Activated CD8-positive, alpha-beta memory T cell treated with anti-CD3 and anti-CD28 coated beads, Interleukin-2, amount 50 U/mL, for 24 hours (primary cell): Measurements from ENCODE around the gene MEF2C.
"Not testable (repeated sequence)": the region's sequence is repeated elsewhere in the genome, so short reads cannot be mapped to it uniquely, and the experiment has no call there.

ENCODE experiments used
- DNase-seq: peaks from one replicate; pipeline ENCODE4 v3.0.0-alpha.2; 2020; ENCODE audit errors: extremely low read depth

MEF2C gene

GRCh38 chr5:88803309-88803708 is 79.7 kb downstream of the MEF2C start:
- no peak for DNase-seq

DNA sequence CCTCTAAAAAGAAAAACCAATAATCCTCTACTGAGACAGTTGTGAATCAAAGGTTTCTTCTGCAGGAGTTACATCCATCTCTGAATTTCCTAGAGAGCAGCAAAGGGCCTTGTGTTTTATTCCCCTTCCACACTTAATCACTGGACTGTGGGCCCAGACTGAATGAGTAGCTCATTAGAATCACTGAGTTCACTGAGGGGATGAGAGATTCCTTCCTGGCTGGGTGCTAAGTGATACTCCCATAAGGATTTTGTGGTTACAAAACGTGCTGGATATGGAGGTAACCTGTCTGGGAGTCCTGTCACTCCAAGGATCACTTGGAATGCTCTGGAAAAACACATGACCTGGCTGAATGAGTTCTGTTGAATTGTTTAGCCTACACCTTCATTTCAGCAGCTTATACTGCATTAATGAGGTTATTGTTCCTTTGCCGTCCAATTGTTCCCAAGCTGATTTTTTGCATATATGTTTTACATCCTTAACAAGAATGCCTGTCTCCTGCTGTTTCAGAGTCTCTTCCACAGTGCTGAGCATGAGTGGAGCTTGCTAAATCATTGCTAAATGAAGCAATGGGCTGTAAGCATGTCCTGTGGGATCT is 82.9 kb downstream of the MEF2C start:
- DNase-seq = no peak

DNA sequence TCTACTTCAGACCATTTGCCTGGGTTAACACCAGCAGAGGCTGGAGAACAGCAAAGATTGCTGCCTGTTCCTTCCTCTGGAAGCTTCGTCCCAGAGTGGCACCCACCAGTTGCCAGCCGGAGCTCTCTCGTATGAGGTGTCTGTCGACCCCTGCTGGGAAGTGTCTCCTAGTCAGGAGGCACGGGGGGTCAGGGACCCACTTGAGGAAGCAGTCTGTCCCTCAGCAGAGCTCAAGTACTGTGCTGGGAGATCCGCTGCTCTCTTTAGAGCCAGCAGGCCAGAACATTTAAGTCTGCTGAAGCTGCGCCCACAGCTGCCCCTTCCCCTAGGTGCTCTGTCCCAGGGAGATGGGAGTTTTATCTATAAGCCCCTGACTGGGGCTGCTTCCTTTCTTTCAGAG is 84.1 kb downstream of the MEF2C start:
- not testable (repeated sequence) for DNase-seq

DNA sequence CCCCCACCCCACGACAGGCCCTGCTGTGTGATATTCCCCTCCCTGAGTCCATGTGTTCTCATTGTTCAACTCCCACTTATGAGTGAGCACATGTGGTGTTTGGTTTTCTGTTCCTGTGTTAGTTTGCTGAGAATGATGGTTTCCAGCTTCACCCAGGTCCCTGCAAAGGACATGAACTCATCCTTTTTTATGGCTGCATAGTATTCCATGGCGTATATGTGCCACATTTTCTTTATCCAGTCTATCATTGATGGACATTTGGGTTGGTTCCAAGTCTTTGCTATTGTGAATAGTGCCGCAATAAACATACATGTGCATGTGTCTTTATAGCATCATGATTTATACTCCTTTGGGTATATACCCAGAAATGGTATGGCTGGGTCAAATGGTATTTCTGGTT is 89.2 kb downstream of the MEF2C start:
- not testable (repeated sequence) for DNase-seq

DNA sequence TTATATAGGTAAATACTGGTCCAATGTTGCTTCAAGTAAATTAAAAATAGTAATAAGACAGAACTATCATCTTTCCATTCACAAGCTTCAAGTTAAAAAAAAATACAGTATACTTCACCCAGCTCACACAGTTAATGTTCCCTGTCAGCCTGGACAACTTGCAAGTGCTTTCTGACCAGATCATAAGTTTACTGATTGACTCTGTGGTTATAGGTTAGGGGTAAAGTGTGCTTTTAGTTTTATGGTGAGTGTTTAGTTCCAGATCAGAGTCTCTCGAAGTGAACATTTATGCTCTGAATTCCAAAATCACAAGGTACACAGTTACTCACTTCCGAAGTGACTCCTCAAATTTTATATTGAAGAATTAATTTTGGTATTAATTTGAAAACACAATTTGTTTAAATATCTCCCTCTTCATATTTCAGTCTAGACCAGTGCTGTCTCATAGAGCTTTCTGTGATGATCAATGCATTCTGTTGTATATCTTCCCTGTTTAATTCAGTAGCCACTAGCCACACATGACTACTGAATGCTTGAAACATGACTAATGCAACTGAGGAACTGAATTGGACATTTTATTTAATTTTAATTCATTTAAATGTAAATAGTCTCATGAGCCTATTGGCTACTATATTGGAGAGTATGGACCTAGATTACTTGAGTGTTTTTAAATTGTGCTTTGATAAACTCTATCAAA is 90.7 kb downstream of the MEF2C start:
- no peak for DNase-seq

DNA sequence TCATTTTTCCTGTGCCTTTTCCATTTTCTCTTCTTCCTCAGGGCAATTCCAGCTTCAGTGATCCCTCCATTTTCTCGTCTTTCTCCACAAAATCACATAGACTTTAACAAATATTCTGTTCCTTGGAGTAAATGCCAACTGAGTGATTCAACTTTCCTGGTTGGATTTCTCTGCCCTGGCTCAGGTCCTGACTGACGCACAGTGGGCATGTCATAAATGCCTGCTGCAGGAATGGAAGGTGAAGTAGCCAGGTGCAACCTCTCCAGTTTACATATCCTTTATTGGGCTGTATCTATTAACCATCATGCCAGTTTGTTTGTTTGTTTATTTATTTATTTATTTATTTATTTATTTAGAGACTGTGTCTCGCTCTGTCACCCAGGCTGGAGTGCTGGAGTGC is 95.1 kb downstream of the MEF2C start:
- DNase-seq = no peak

DNA sequence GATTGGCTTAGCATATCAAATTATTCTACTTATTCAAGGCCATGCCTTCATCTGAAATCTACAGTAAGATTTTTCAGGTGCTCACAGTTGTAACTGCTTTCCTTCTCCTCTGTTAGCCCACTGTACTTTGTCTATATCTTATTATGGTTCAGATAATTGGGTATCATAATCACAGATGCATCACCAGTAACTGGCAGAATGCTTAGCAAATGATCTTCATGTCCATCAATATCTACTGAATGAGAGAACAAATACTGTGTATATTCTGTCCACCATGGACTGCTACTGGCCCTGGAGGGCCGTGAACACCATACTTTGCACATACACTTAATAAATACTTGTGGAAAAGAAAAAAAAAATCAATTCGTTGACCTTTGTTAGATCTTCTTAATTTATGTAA is 96.2 kb downstream of the MEF2C start:
- DNase-seq = no peak

DNA sequence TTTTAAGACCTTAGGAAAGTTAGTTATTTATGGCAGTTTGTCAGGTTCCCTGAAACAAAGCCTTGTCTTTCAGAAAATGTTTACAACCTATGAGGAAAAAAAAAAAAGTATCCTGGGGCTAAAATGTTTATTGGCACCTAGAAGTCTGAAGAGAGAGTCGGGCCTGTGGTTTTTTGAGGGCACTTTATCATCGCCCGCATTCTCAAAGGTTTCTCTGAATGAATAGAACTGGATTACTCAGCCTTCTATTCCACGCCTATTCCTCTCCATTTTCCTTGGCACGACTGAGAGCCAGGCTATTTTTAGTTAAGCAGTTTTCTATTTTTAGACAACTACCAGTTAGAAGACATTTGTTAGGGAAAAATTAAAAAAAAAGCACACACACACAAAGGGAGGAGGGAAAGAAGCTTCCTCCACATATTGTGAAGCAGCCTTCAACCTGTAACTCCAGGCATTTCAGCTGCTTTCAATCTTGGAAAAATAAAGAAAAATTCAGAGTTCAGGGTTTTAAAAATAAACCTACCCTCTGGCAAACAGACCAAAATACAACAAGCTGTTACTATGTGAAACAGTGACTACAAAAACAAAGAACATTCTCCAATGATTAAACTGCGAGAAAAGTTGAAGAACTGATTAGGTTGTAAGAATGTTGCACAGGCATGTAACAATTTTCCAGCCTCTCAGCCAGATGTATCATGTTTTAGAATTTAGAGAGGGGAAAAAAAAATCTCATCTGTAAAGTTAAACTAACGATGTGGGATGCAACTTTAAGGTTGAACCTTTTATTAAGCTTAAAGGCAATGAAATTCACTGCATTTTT is 97.0 kb downstream of the MEF2C start:
- DNase-seq = no peak

GRCh38 chr5:88782571-88782970 is 100.4 kb downstream of the MEF2C start:
- DNase-seq = no peak

DNA sequence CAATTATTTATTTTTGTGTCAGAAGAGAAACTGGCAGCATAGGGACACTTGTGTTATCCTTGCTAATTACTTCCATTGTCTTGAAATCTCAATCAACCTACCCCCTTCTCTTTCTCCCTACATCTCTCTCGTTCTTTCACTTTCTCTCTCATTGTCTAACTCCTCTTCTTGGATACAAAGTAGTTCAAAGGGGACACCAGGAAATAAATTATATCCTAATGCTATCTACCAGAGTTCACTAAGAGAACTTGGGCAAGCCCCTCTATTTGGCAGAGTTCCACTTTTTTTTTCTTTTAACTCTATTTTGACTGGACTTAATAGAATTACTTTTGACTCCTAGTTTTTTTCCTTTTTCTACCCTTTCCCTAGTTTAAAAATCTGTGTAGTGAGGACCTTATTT is 102.2 kb downstream of the MEF2C start:
- DNase-seq = no peak

DNA sequence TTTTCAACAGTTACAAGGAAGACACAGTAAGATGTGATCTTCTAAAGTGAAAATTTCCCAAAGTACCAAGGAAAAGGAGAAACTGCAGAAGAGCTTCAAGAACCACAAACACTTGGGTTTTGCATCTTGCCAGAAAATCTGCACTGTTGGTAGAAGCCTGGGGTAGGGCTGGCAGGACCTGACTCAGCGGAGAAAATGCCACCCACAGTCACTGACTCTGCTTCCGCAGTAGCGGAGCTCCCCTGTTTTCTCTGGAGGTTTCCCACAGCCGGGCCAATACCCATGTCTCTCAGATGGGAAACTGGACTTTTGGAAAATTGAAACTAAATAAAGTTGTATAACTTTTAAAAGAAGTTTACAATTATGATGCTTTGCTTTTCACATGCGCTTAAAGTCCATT is 104.2 kb downstream of the MEF2C start:
- DNase-seq = no peak

GRCh38 chr5:88776692-88777091 is 106.3 kb downstream of the MEF2C start:
- no peak for DNase-seq

- no peak for DNase-seq
Measured at GRCh38 chr5:88772831-88773230, 110.2 kb downstream of the MEF2C start.

DNA sequence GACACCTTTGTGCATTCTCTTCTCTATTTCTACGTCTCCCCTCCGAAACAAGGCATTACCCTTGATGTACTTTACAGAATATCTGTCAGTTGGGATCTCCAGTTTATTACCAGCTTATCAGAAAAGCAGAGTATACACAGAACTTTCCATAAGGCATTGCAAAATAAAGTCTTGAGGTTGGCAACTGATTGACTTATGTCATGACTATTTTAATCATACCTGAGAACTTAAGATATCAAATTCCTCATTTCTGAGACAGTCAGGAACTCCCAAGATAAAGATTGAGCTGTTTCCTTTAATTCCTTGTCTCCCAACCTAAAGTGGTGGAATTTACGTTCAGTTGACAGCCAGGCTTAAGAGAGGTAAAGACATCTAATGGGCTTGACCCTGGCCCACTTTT is 110.9 kb downstream of the MEF2C start:
- DNase-seq = no peak

DNA sequence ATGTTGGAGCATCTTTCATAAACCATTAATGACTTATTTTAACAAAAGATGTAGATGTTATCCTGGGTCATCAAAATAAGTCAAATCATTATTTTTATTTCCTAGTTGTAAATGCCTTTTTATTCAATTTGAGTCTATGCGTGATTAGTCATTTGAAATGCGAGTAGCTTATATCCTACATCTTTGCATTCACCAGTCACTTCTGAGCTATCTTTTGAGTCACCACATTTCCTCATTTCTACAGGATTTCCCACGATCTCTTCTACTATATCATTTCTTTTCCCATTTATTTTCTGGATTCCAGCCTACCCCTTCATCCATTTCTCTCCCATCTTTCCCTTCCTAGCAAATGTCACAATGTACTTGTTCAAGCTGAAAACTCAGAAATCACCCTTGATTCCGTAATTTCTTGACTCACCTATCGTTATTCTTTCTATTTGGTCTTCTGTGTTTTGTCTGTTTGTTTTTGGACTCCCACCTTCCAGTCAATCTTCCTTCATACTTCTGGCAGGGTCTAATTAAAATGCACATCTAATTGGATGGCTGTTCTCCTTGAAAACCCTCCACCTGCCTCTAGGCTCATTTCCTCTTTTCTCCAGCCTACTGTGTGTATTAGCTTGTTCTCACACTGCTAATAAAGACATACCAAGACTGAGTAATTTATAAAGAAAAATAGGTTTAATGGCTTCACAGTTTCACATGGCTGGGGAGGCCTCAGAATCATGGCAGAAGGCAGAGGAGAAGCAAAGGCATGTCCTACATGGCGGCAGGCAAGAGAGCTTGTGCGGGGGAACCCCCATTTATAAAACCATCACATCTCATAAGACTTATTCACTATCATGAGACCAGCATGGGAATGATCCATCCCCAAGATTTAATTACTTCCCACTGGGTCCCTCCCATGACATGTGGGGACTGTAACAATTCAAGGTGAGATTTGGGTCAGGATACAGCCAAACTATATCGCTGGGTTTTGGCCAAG is 112.4 kb downstream of the MEF2C start:
- no peak for DNase-seq

DNA sequence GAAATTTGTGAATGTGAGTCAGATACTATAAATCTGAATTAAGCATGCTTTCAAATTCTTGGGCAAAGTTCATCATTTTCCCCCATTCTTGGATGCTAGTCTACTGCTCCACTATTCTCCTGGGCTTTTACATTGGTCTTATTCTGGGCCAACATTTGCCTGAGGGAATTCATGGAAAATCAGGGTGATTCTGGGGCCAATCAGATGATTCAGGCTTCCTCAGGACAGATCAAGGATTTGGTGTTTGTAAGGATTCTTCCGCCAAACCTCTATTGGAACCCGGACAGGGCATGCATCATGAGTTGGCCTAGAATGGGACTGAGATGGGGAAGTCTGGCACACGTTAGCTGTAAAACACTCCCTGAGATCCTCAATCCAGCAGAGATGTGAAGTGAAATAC is 113.8 kb downstream of the MEF2C start:
- DNase-seq = no peak

DNA sequence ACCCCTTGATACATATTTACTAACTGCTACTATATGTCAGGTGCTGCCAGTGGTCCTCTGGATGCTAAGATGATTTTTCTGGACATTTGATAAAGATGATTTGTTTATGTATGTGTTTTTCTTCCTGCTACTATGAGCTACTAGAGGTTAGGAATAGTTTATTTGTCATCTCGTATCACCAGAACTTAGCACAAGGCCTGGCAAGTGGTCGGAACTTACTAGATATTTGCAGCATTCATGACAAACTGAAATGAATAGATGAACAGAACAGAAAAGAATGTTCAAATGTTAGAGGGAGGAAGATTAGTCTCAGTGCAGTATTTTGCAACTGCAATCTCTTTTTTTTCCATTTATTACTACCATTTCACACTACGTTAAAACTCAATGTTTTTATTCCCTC is 114.6 kb downstream of the MEF2C start:
- no peak for DNase-seq

- DNase-seq = no peak
Measured at GRCh38 chr5:88765798-88766197, 117.2 kb downstream of the MEF2C start.

- DNase-seq = no peak
Measured at GRCh38 chr5:88765171-88765570, 117.8 kb downstream of the MEF2C start.

DNA sequence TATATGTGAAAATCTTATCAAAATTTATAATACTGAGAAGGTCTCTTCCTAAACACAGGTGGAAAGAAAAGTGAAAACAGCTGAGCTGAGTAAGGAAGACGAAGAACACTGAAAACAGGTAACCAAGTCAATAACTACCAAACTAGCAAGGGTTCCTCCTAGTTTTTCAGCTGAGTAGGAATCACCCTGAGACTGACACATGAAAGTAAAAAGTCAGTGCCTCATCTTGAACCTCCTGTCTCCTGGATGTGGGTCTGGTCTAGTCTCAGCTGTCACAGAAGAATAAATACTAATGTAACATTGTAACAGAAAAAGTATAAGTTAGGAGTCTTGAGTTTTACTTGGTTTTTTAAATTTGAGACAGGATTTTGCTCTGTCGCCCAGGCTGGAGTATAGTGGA is 121.0 kb downstream of the MEF2C start:
- no peak for DNase-seq

DNA sequence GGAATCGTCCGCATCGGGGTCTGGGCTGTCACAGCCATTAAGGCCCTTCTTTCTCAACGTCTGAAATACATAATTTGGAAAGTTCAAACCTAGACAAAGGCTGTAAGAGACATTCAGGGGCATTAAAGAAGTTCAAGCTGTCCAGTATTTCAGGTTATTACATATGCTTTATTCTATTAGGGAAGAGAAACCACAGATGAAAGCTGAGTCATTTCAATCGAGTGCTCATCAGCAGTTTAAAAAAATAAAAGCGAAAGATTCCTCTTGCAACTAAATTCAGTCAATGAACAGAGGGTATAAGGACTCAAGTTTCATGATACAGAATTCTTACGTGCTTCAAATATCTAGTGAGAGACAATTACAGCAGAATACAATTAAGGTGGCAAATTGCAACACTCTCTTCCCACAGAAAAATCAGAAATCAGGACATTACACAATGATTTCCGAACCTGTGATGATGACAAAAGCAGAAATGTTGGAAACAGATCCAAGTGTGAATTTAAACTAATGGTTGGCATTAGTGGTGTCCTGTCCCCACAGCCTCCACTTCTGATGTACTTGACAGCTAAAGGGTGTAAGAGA is 121.6 kb downstream of the MEF2C start:
- no peak for DNase-seq
